GM19240 (cell line): ENCODE results near the gene DIPK1A.

ENCODE experiments used
- DNase-seq: peaks from one replicate; pipeline ENCODE4 v3.0.0; 2011; ENCODE audit warnings: low spot score; ENCODE audit not compliant: insufficient read length

DIPK1A gene

DNA sequence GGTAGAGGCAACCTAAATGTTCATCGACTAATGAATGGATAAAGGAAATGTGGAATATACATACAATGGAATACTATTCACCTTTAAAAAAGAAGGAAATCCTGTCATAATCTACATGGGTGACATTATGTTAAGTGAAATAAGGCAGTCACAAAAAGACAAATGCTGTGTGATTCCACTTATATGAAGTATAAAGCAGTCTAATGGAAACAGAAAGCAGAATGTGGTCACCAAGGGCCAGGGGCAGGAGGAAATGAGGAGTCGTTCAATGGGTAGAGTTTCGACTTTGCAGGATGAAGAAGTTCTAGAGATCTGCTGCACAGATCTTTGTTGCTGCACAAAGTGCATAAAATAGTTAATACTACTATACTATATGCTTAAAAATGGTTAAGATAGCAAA, 7.8 kb downstream of the DIPK1A start:
- DNase-seq: no peak

- no peak for DNase-seq
Measured at GRCh38 chr1:92952714-92953113, 8.5 kb downstream of the DIPK1A start.

- no peak for DNase-seq
Measured at GRCh38 chr1:92951141-92951582, 10.1 kb downstream of the DIPK1A start.

DNA sequence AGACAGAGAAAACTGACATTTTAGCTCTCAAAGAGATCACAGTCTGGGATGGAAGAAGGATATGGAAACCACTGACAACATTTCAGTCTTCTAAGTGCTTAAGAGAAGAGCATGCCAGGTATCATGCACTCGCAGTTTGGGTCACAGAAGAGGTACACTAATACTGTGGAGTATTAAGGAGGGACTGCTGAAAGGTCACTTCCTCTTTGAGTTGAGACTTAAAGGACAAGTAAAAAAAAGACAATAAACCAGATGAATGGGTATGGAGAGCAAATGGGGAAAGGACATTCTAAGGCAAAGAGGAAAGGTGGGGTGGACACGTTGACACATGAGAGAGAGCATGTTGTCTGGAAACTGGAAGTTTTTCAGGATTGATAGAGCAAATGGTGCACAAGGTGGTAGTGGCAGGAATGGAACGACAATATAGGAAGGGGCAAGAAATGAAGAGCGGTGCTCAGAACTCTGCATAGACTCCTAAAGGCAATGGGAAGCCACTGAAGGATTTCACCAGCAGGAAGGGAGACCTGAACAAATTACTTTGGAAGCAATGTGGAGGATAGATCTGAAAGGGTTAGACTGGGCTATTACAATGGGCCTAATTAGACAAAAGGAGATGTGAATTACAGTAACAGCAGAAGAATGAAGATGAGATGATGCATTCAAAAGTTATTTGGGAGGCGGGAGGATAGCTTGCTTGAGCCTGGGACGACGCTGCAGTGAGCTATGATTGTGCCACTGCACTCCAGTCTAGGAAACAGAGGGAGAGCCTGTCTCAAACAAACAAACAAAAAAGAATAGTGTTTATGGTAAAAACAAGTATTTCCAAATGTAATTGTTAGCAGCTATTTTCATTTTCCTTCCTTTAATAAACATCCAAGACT, 11.1 kb downstream of the DIPK1A start:
- no peak for DNase-seq

GRCh38 chr1:92948071-92948470, 13.2 kb downstream of the DIPK1A start:
- DNase-seq: no peak

GRCh38 chr1:92945748-92946270, 15.5 kb downstream of the DIPK1A start:
- DNase-seq: no peak

GRCh38 chr1:92944901-92945747, 16.1 kb downstream of the DIPK1A start:
- DNase-seq: no peak

- DNase-seq: no peak
Measured at GRCh38 chr1:92943502-92943847, 17.8 kb downstream of the DIPK1A start.

GRCh38 chr1:92940541-92940940, 20.7 kb downstream of the DIPK1A start:
- DNase-seq: no peak

DNA sequence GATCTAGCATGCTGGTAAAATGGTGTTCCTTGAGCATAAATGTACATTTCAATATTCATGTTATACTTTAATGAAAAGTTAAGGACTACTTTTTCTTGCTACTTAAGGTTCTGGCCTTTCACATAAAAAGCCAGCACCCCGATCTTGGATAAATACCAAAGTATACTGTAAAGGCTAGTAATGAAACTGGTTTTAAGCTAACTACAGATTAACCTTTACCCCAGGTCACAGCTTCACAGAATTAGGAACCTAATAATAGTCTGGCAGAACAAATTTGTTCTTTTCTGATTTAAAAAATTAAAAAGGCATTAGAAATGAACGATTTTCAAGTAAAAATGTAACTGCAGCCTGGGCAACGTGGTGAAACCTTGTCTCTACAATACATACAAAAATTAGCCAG, 23.5 kb downstream of the DIPK1A start:
- DNase-seq: no peak

GRCh38 chr1:92936865-92937264, 24.4 kb downstream of the DIPK1A start:
- DNase-seq: no peak

DNA sequence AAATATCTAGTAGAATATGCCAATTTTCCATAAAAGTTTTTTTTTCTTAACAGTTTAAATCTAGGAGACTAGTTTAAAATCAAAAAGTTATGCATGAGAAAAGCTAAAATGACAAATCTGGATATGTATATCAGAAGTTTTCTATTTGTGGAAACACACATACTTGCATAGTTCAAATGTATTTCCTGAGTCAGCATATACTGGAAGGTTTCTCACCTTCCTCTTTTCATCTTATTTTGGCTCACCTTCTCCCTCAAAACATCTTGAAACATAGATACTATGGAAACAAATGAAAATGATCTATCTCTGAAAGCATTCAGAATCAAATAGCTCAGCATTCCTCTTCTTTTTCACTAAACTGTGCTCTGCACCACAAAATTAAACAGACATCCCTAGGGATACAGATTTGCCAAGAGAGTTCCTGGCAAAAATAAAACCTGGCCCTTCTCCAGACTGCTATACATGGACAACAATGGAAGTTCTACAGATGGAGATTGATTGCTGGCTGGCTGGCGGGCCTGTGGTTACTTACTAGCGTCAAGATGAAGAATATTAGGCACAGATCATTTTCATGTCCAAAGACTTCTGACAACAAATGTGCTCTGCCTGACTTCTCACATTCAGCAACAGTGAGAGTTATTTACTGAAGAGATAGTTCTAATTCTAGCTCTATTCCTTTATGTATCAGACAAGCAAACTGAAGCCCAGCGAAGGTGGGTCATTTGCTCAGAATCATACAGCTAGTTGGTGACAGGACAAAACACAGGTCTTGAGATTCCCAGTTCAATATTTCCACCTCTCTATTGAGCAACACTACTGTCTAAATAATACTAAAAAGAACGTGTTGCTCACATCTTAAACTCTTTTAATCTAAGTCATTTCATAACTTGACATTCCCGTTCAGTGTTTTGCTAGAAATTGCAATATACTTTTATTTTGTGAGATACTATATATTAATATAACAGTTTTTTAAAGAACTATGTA, 26.6 kb downstream of the DIPK1A start:
- no peak for DNase-seq

- DNase-seq: no peak
Measured at GRCh38 chr1:92933459-92933858, 27.8 kb downstream of the DIPK1A start.

DNA sequence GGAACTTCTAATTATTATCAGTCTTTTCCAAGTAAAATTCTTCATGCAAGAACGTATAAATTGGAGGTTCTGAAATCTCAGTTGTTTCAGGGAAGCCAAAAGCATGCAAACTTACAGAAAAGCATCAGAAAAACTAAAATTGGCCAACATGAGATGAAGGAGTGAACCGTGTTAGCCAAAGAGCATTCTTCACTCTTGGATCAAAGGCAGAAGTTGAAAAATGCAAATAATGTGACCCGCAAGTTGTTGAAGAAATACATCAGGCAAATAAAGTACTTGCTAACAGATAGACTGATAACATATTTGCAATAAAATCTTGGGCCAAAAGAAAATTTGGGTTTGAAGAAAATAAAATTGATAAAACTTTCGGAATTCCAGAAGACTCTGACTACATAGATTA, 29.6 kb downstream of the DIPK1A start:
- no peak for DNase-seq

- DNase-seq: no peak
Measured at GRCh38 chr1:92929461-92929860, 31.8 kb downstream of the DIPK1A start.

GRCh38 chr1:92927870-92928269, 33.4 kb downstream of the DIPK1A start:
- DNase-seq: no peak

DNA sequence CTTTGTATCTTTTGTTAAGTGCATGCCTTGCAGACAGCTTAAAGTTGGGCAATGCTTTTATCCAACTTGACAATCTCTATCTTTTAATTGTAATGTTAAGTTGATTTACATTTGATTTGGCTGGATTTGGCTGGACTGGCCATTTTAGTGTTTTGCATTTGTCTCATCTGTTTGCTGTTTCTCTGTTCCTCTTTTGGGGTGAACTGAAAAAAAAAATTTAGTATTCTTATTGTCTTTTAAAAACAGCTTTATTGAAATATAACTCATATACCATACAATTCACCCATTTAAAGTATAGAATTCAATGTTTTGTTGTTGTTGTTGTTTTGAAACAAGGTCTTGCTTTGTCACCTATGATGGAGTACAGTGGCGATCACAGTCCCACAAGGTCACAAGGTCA, 34.4 kb downstream of the DIPK1A start:
- no peak for DNase-seq

GRCh38 chr1:92924501-92924900, 36.8 kb downstream of the DIPK1A start:
- DNase-seq: no peak

DNA sequence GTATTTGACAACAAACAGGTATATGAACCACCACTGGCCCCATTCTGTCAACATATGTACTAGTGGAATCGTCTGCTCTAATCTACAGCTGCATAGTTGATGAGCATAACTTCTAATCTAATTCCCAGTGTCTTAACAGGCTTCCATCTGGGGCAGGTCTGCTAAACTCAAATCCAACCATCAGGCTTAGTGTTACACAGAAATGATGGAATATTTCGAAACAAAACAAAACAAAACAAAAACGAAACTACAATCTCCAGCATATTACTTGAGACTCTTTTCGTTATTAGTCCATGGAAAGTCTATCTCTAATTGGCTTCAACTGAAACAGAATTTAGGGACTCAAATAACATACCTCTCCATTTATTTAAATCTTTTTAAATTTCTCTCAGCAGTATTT, 37.6 kb downstream of the DIPK1A start:
- DNase-seq: no peak

DNA sequence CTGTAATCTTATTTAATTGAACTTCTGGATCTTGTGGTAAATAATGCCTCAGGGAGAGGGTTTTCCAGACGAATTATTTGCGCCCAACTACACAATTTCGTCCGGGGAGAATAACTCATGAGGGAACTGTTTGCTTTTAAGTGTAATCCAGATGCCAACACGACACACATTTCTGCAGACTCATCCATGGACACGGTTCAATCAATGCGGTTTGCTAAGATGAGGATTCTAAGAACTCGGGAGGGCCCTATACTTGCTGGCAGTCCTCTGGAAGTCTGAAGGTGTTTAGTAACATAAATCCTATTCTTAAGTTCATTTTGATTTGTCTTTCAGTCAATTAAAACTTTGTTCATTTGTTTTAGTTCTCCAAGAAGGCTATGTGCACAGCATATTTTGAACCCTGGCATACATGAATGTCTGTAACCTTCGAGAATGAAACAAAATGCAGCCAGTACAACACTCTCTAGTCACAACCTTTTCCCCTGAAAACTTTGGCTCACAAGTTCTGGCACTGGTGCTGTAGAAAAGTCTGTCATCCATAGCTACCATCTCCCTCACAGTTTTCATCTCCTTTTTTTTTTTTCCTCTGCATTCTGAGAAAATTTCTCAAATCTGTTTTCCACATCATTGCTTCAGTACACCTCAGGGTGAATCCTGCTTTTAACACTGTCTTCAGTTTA, 38.8 kb downstream of the DIPK1A start:
- no peak for DNase-seq
